Measurements from ENCODE around the gene CD52.

The CD52 gene

DNA sequence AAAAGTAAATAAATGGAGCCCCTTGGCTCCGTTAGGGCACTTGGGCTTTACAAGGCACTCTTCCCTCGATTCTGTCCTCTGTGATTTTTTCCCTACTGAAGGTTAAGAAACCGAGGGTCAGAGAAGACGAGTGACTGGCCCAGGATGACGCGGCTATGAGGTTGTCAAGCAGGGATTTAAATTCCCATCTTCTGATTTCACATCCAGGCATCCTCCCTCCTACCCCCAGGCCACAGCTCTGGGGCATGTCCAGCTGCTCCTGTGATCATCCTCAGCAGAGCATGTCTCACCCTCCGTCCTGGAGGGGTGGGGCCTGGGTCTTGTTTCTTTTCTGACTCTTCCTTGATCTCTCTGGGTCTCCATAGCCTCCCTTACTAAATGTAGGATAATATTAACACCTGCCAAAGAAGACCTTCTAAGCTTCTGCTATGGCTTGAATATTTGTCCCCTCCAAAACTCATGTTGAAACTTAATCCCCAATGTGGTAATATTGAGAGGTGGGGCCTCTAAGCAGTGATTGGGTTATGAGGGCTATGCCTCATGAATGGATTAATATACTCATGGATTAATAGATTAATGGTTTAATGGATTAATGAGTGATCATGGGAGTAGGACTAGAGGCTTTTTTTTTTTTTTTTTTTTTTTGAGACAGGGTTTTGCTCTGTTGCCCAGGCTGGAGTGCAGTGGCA, 31.6 kb downstream of the CD52 start:
- no peak overlapping the region for H3K27ac ChIP-seq
- no peak overlapping the region for H3K4me3 ChIP-seq

GRCh38 chr1:26349877-26350244, 32.1 kb downstream of the CD52 start:
- no peak overlapping the region for H3K27ac ChIP-seq
- no peak overlapping the region for H3K4me3 ChIP-seq

- peak overlapping the region in 2 of 21 experiments; percentile 14 to 86 for H3K27ac ChIP-seq
- H3K4me3 ChIP-seq: no peak overlapping the region
Observed at GRCh38 chr1:26350343-26350700, 32.6 kb downstream of the CD52 start.

DNA sequence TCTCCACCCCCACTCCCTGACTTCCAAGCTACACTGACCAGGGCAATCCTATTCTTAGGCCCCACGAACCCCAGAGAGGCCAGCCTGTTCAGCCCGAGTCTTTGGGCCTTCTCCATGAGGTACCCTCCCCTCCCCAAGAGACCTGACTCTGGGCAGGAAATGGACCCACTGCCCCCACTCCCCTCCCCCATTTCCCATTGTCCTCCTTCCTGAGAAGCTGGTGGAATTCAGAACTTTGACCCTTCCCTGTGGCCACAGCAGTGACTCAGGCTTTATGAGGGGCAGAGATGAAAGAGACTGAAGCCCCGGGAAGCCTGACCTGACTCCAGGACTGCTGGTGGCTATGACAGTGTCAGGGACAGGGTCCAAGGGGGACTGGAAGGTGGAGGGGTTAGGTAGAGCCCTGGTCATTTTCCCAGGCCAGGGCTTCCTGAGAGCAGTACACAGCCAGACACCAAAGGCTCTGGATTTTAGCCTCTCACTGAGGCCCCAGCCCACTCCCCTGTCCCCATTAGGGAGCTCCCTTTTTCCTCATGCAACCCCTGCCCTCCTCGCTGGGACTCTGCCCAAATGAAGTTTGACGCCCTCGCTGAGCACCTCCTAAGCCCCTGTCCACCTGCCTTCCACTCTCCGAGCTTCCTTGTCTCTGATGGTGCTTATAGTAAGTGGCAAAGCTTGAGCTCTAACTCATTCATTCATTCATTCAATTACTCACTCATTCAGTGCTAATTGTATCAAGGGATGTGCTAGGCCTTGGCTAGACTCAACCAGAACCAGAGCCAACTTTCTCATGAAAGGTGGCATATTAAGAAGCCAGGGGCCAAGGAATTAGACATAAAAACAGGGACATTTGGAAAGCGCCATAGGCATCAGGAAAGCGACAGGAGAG, 33.2 kb downstream of the CD52 start:
- Histone ChIP-seq H3K27ac (peak overlapping the region in 8 of 21 experiments; percentile 14 to 86 (median 70)), H3K4me3 (no peak overlapping the region)

GRCh38 chr1:26351590-26352337, 34.0 kb downstream of the CD52 start:
- Histone ChIP-seq H3K27ac (peak overlapping the region in 18 of 21 experiments; percentile 4 to 86 (median 70)), H3K4me3 (peak overlapping the region in 4 of 7 experiments; percentile 24 to 34 (median 28))

DNA sequence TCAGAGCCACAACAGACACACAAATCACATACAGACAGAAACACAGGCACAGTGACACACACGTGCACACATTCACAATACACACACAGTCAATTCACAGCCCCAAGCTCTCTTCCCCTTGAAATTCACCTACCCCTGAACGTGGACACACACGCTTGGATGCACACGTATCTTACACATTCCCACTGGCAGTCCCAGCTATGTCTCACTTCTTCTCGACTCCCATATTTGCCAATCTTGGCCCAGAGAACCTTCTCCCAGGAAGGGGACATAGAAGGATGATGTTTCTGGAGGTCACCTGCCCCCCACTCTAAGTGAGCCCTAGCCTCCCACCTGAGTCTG, 34.6 kb downstream of the CD52 start:
- Histone ChIP-seq H3K27ac (peak overlapping the region in 19 of 21 experiments; percentile 4 to 86 (median 70)), H3K4me3 (peak overlapping the region in 5 of 7 experiments; percentile 24 to 34 (median 27))

DNA sequence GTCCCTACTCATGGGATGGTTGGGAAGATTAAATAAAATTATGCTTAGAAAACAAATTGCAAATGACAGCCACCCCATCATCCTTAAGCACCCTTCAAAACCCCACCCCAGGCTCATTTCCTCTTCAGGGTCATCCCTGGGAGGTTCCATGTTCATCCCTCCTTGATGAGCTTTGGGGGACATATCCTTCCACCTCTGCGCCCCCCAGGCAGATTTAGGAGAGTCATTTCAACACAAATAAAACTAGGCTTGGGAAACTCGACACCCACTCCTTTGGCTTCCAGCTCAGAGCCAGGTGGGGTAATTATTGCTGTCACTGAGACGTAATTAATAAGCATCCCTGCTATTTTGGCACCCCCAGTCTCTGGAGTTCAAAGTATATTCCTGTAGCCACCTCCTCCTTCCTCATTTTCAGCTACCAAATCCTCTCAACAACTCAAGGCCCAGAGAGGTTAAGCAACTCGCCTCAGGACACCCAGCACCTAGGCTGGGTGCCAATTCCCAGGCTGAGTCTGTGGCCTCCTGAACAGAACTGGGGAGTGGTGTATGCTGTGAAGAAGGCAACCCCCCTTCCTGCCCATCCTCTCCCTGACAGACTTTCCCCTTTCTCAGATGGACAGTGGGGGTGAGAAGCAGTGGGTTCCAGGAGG, 35.6 kb downstream of the CD52 start:
- peak overlapping the region in 19 of 21 experiments; percentile 12 to 87 (median 70) for H3K27ac ChIP-seq
- peak overlapping the region; percentile 9 to 34 (median 25) for H3K4me3 ChIP-seq

DNA sequence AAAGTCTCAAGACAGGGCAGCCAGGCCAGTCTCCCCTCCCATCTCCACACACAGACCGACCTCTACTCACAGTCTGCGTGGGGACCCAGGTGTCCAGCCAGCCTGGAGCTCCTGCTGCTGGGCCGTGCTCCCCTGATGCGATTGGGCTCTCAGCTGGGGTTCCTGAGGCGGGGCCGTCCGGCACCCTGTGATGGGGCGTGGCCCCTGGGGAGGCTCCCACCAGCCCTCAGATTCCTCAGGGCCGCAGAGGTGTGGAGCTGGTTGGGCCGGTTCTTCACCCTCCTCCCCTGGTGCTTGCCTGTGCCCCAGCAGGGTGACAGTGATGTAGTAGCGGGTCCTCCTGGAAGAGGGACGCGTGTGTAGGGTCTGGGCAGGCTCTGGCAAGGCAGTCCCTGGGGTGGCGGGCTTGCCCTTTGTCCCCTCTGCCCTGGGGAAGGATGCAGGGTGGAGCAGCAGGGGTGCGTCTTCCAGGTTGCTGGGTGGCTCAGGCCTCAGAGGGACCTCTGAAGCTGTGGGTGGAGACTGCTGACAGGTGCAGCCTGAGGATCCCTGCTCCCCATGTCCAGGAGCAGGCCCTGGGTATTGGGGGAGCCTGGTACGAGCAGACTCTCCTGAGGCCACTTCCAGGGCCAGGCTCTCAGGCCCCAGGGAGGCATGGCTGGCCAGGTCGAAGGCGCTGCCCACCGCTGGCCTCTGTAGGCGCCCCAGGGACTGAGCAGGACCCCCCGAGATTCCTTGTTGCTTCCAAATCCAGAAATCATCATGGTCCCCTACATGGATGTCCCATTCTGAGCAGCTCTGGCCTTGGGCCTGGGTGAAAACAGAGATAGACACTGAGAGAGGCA, 36.4 kb downstream of the CD52 start, which contains the start of gene CRYBG2:
Gene CRYBG2, minus strand, starts transcription at position 155 of the 845 bp plus-strand sequence. CDS start 7,473 bp downstream, outside the sequence.
- H3K4me3 ChIP-seq: peak within 1 kb of the TSS; percentile 9 to 34 (median 25)
- H3K27ac ChIP-seq: peak within 1 kb of the TSS in 20 of 21 experiments; percentile 36 to 87 (median 70)

DNA sequence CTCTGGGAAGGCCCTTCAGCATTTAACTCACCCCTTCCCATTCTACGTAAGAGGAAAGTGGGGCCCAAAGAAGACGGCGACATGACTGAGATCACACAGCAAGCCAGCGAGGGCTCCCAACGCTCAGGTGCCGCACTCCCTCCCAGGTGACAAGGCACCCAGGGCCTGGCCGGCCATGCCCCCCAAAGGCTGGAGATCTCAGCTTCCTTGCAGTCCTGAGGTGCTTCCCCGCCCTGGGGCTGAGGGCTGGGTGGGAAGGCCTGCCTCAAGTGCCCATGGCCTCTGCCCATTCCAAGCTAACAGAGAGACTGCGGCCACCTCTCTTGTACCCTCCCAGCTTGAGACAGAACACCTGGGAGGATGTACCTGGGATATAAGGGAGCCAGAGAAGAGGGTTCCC, 37.2 kb downstream of the CD52 start:
- Histone ChIP-seq H3K27ac (peak overlapping the region in 7 of 21 experiments; percentile 39 to 87 (median 57)), H3K4me3 (no peak overlapping the region)

GRCh38 chr1:26356106-26356505, 38.3 kb downstream of the CD52 start:
- no peak overlapping the region for H3K4me3 ChIP-seq
- peak overlapping the region in 11 of 21 experiments; percentile 16 to 68 (median 37) for H3K27ac ChIP-seq

- H3K4me3 ChIP-seq: no peak overlapping the region
Observed at GRCh38 chr1:26357121-26357602, 39.4 kb downstream of the CD52 start.

DNA sequence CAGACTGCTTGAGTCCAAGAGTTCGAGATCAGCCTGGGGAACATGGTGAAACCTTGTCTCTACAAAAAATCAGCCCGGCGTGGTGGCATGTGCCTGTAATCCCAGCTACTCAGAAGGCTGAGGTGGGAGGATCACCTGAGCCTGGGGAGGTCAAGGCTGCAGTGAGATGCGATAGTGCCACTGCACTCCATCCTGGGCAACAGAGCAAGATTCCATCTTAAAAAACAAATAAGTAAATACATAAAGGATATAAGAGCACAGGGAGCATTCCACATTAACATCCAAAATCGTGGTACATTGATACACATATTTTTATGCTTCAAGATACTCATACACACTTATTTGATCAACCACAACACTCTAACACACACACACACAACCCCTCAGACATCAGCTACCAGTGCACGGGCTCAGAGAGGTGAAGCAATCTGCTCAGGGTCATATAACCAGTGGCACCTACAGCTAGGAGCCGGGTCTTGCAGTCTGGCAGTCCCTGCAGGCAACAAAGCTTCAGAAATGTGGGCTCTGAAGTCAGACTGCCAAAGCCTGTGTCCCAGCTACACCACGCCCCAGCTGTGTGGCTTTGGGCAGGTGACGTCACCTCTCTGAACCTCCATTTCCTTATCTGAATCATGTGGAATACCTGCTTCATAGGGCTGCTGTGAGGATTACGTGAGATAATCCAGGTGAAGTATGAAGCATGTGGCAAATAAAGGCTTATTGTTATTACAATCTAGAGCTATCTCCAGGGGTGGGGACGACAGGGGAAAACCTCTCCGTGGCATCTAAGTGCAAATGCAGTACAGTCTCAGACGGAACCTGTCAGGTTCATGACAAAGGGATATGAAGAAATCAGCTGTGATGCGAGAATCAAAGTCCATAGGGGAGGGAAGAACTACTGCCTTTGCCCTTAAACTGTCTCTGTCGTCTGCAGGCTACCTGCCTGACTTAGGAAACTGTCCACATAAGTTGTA, 40.9 kb downstream of the CD52 start:
- Histone ChIP-seq H3K27ac (peak overlapping the region in 14 of 21 experiments; percentile 5 to 72 (median 47)), H3K4me3 (no peak overlapping the region)

More at GRCh38 chr1:26357121-26357602, 39.4 kb downstream of the CD52 start:
- peak overlapping the region in 12 of 21 experiments; percentile 16 to 68 (median 45) for H3K27ac ChIP-seq

GRCh38 chr1:26359981-26360806, 42.4 kb downstream of the CD52 start:
- H3K4me3 ChIP-seq: peak overlapping the region; percentile 7 to 35 (median 14)
- peak overlapping the region in 7 of 21 experiments; percentile 9 to 72 (median 46) for H3K27ac ChIP-seq

DNA sequence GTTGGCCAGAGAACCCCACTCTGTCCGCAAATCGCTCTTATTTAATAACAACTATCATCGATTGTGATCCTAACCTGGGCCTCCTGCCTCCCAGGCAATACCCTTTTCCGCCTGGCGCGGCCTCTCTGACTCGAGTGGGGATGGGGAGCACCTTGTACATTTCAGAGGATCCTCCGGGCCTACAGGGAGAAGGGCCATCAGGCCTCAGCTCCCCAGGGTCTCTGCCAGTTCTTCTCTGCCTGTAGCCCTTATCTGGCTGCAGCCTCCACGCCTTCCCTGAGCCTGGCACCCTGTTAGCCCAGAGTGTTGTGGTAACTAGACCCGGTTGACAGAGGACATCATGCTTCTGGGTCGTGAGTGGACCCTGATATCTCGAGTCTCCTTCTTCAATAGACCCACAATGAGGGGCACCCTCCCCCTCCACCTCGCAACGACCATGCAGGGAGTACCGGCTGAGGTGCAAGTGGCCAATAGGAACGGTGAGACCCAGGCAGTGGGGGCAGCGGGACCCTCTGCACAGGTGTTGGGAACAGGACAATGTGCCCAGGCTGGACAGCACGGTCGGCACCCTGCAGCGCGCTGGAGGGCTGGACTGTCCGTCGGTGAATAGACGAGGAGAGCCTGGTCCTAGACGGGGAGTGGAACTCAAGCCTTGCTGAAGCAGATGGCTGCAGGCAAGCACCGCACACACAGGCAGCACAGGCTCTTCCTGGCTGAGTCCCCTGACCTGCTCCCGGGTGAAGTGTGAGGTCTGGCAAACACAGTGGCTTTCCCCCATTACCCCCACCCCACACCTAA, 43.2 kb downstream of the CD52 start:
- H3K4me3 ChIP-seq: peak overlapping the region in 4 of 7 experiments; percentile 9 to 35 (median 20)

DNA sequence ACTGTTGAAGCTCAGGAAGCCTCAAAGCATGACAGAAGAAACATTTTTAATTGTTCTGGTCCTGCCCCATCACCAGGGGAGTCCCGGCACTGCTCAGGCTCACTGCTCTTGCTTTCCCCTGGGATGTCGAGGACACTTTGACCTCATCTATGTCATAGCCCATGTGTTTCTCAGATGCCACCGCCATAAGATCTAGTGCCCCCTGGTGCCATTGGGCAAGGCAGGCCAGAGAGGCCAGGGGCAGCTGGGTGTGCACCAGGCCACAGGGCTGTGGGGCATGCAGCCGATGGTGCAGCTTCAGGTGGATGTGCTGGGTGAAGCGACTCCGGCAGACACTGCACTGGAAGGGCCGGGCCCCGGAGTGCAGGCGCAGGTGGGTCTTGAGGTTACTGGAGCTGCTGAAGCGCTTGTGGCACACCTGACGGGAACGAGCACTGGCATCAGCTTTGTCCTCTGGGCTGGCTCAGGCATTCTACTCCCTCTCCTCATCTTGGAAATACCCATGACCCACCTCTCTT, 43.9 kb downstream of the CD52 start:
- no peak overlapping the region for H3K27ac ChIP-seq
- no peak overlapping the region for H3K4me3 ChIP-seq

More for the DNA sequence above, 43.2 kb downstream of the CD52 start:
- no peak overlapping the region for H3K27ac ChIP-seq
